ENCODE results near the gene HNRNPH3.
A peak's percentile ranks its signal among the peaks of the same experiment; 100 is the strongest.

HNRNPH3 gene

GRCh38 chr10:68332259-68333057 lies 594 bp downstream of the HNRNPH3 start, which contains the start of gene PBLD:
PBLD (minus strand) TSS chr10:68332928; CDS start chr10:68306844, 26,084 bp downstream.
- peak; percentile 46 for DNase-seq (ENCODE audit: low read depth)

GRCh38 chr10:68333058-68333395 lies 1.2 kb downstream of the HNRNPH3 start:
- DNase-seq (ENCODE audit: low read depth), result no peak

- DNase-seq (ENCODE audit: low read depth), result no peak
These were observed 1.9 kb downstream of the HNRNPH3 start for GRCh38 chr10:68333440-68334431.

GRCh38 chr10:68334672-68335467 lies 3.0 kb downstream of the HNRNPH3 start:
- no peak for DNase-seq (ENCODE audit: low read depth)

DNA sequence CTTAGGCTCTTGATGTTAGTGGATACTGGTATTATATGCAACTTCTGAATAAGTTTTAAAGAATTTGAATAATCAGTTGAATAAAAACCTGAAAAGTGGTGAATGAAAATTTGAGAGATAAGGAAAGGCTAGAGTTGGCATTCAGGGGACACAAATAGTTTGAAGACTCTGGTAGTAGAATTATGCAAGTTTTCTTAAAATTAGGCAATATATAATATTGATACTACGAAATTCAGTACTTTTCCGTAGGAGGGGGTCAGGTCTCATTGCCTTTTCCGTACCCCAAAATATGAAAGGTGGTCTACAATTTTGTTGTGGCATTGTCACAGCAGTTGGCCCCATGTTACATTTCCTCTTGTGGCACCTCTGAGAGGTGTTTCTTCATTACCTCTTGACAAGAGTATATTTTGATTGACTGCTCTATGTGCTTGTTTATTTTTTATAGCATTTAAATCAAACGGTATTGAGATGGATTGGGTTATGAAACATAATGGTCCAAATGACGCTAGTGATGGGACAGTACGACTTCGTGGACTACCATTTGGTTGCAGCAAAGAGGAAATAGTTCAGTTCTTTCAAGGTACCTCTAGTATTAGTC lies 5.0 kb downstream of the HNRNPH3 start:
- no peak for DNase-seq (ENCODE audit: low read depth)

- DNase-seq (ENCODE audit: low read depth), result no peak
These were observed 8.7 kb downstream of the HNRNPH3 start for GRCh38 chr10:68340358-68341080.

GRCh38 chr10:68342909-68343516 lies 11.1 kb downstream of the HNRNPH3 start:
- DNase-seq (ENCODE audit: low read depth), result no peak

GRCh38 chr10:68345621-68346020 lies 13.8 kb downstream of the HNRNPH3 start:
- DNase-seq (ENCODE audit: low read depth), result no peak

- DNase-seq (ENCODE audit: low read depth), result no peak
These were observed 14.9 kb downstream of the HNRNPH3 start for GRCh38 chr10:68346774-68347173.

DNA sequence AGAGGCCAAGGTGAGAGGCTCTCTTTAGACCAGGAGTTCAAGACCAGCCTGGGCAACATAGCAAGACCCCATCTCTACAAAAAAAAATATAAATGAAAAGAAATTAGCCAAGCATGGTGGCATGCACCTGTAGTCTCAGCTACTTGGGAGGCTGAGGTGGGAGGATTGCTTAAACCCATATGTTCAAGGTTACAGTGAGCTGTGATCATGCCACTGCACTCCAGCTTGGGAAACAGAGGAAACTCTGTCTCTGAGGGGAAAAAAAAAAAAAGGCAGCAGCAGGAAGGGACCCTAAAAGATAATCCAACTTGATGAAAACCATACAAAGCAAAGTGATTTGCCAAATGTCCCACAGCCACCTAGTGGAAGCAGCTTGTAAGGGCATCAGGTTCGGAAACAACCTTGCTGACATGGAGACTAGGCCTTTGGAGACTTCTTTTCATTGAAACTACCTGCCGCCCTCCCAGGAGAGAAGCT lies 16.4 kb downstream of the HNRNPH3 start:
- DNase-seq (ENCODE audit: low read depth), result peak; percentile 16

DNA sequence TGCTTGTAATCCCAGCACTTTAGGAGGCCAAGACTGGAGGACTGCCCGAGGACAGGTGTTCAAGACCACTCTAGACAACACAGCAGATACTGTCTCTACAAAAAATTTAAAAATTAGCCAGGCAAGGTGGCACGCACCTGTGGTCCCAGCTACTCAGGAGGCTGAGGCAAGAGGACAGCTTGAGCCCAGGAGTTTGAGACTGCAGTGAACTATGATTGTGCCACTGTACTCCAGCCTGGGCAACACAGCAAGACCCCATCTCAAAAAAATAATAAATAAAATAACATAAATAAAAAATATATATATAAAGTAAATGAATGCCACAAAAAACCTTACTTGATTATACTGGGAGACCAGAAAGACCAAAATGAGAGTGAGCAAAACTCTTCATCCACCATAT lies 21.7 kb downstream of the HNRNPH3 start:
- DNase-seq (ENCODE audit: low read depth), result no peak

- no peak for DNase-seq (ENCODE audit: low read depth)
These were observed 27.3 kb downstream of the HNRNPH3 start for GRCh38 chr10:68359189-68359588.

- no peak for DNase-seq (ENCODE audit: low read depth)
These were observed 30.7 kb downstream of the HNRNPH3 start for GRCh38 chr10:68362590-68362989.

DNA sequence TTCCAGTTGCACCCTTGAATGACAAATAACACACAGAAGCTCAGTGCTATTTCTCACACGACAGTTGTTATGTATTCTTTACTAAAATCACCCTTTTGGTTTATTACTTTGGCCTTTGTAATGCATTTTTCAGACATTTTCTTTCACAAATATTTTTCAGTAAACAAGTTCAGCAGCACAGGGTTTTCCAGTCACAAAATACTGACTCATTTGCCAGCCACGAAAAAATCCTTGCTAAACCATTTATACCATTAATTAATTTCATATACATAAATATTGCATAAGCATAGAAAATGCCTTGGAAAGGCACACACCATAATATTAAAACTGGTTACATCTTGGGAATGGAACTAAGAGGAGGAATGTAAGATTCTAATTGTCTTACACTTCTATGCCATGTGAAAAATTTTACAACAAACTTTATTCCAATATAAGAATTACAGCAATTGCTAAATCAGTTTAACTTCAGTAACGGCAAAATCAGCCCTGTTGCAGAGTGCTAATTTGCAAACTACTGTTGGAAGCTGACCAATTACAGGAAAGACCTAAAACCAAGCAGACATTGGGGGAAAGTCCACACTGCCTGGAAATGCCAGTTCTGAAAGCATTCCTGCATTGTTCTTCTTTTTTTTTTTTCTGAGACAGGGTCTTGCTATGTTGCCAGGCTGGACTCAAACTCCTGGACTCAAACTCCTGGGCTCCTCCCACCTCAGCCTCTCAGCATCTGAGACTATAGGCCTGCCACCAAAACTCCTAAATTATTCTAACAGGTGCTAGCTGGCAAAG lies 32.4 kb downstream of the HNRNPH3 start:
- DNase-seq (ENCODE audit: low read depth), result no peak

DNA sequence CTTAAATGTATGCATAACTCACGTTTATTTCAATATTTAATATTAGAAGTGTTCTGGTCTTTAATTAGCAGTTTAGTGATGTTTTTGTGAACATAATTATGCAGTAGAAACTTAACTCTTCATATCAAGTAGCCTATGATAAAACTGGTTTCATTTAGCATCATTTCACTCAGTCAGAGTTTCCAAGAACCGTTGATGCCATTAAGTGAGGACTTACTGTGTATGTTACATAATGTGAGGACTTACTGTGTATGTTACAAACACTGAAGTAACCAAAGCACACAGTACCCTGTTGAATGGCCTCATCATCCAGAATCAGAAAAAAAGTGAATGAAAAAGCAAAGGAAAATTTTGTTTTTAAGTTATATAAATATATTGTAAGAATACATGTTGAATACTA lies 33.7 kb downstream of the HNRNPH3 start:
- no peak for DNase-seq (ENCODE audit: low read depth)

DNA sequence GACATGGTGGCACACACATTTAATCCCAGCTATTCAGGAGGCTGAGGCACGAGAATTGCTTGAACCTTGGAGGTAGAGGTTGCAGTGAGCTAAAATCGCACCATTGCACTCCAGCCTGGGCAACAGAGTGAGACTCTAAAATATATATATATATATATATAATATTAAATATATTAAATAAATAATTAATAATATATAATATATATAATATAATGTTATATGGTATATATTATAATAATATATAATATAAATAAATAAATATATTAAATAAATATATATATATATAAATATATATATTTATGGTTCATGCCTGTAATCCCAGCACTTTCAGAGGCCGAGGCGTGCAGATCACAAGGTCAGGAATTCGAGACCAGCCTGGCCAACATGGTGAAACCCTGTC lies 34.7 kb downstream of the HNRNPH3 start:
- DNase-seq (ENCODE audit: low read depth), result no peak

GRCh38 chr10:68367121-68367520 lies 35.3 kb downstream of the HNRNPH3 start:
- no peak for DNase-seq (ENCODE audit: low read depth)

DNA sequence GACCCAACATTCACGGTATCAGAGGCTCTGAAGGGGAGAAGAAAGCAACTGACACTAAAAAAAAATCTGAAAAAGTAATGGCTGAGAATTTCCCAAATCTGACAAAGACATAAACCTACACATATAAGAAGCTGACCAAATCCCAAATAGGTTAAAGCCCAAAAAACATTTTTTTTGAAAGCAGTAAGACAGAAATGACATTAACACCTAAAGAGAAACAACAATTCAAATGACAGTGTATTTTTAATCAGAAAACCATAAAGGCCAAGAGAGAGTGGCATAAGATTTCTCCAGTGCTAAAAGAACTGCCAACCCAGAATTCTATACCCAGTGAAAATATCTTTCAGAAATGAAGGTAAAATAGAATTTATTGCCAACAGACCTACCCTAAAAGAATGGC lies 39.7 kb downstream of the HNRNPH3 start:
- DNase-seq (ENCODE audit: low read depth), result no peak

DNA sequence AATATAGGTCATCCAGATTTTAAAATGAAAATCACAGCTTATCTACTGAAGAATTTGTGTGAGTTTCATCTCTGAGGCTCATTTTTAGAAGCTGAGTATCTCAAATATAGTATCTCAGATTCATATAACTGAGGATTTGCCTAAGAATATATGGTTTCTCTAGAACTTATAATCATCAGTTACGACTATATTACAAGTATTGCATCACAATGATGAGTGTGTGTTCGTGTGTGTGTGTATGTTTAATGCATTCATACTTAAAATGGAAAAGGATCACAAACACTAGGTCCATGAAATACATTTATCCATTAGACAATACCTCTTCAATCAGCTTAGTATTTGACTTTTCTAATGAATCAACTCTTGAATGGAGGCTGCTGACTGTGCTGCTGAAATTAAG lies 53.9 kb downstream of the HNRNPH3 start:
- no peak for DNase-seq (ENCODE audit: low read depth)

All from activated T-cell treated with anti-CD3 and anti-CD28 coated beads for 24 hours (primary cell).